ENCODE results near the gene SLC25A34. TPM values are rescaled to one million over a fixed set of nuclear protein-coding genes. Genes with fewer than 3 reads are reported as not detected.

The SLC25A34 gene
- total RNA-seq, 1 experiment from 2014 or later, result 1.1 TPM

- TF ChIP-seq ZSCAN18 (CRISPR knock-in tag; IDR thresholded peaks at IDR 0.05) (no peak), SMAD4 (CRISPR knock-in tag; IDR thresholded peaks at IDR 0.05) (no peak), ZNF416 (CRISPR knock-in tag; IDR thresholded peaks at IDR 0.05) (no peak), ATF6 (CRISPR knock-in tag; IDR thresholded peaks at IDR 0.05) (no peak), PRDM15 (CRISPR knock-in tag; IDR thresholded peaks at IDR 0.05) (no peak), TEAD4 (CRISPR knock-in tag; IDR thresholded peaks at IDR 0.05) (no peak), IRF2 (CRISPR knock-in tag; IDR thresholded peaks at IDR 0.05; ENCODE audit: borderline replicate concordance, low read depth) (no peak), E2F5 (CRISPR knock-in tag; IDR thresholded peaks at IDR 0.05) (no peak)
Measured at GRCh38 chr1:15720861-15721260, 15.2 kb upstream of the SLC25A34 start (continued).

- Mint-ChIP-seq H3K27ac (no peak overlapping the region), H3K9me3 (no peaks in the 10 kb centered on the region), H3K4me1 (no peaks in the 10 kb centered on the region), H3K27me3 (ENCODE audit: low read depth) (no peaks in the 10 kb centered on the region), H3K36me3 (peaks cover 18% of the 10 kb centered on the region), H3K4me3 (no peak overlapping the region)
- TF ChIP-seq ATF3 (CRISPR knock-in tag; conservative IDR thresholded peaks at IDR 0.05) (no peak), OVOL2 (CRISPR knock-in tag; IDR thresholded peaks at IDR 0.05; ENCODE audit: borderline replicate concordance) (no peak), EMX1 (CRISPR knock-in tag; IDR thresholded peaks at IDR 0.05) (no peak), NR1H2 (CRISPR knock-in tag; IDR thresholded peaks at IDR 0.05) (no peak), ZNF416 (CRISPR knock-in tag; IDR thresholded peaks at IDR 0.05) (no peak), IRF1 (CRISPR knock-in tag; IDR thresholded peaks at IDR 0.05) (no peak), MXD4 (CRISPR knock-in tag; IDR thresholded peaks at IDR 0.05; ENCODE audit: borderline replicate concordance) (no peak), ETV6 (CRISPR knock-in tag; IDR thresholded peaks at IDR 0.05) (no peak), ZNF512 (CRISPR knock-in tag; IDR thresholded peaks at IDR 0.05; ENCODE audit: borderline replicate concordance) (no peak), FOXK1 (CRISPR knock-in tag; IDR thresholded peaks at IDR 0.05) (no peak), NR3C1 (CRISPR knock-in tag; conservative IDR thresholded peaks at IDR 0.05; ENCODE audit: low read depth) (no peak), USF2 (CRISPR knock-in tag; IDR thresholded peaks at IDR 0.05) (no peak), ZNF317 (CRISPR knock-in tag; IDR thresholded peaks at IDR 0.05; ENCODE audit: borderline replicate concordance, low read depth) (no peak), HMGA2 (CRISPR knock-in tag; IDR thresholded peaks at IDR 0.05) (no peak), NFATC4 (CRISPR knock-in tag; IDR thresholded peaks at IDR 0.05) (no peak)
- ATAC-seq, result no peak
- no peak for DNase-seq (ENCODE audit: low spot score)
- ChIA-PET CTCF (interaction anchor here (0.6 to 3.4 kb wide), 3 partner anchors 14 to 40 kb away, joined by 3 to 15 read pairs (median 4); partner anchors contain the start of gene SLC25A34), POLR2A (no interaction called here)
Measured at GRCh38 chr1:15722411-15722810, 13.6 kb upstream of the SLC25A34 start.

All from WTC11 (cell line).